ENCODE measurements around the gene IST1. TPM values are rescaled to one million over a fixed set of nuclear protein-coding genes. Genes with fewer than 3 reads are reported as not detected.

Gene IST1
- total RNA-seq, 1 donor from 2014 or later = 184 TPM

DNA sequence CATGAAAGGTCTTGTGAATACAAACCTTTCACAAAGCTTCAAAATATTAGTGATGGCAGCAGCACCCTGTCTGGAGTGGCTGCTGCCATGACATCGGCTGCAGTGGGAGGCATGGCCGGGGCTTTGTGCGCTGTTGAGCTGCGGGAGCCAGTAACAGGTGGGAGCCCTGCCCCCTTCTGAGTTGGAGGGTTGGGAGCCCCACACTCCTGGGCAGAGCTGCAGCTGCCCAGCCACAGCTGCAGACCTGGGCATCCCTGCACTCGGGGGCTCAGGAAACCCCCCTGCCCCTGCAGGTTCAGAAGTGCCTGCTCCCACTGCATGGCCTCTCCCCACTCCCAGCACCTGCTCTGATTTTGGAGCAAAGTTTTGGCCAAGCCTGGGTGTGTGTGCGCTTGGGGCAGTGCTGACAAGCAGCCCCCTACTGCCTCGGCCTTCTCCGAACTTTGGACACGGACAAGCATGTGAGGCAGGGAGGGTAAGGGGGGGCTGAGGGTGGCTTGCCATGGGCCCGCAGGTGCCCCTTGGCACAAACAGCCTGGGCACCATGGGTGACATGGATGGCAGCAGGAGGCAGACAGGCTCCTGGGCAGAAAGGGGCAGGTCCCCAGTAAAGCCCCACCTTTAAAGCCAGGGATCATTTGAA, 42.7 kb downstream of the IST1 start:
- H3K36me3 ChIP-seq = peaks cover 25% of the 10 kb centered on the region
- no peak overlapping the region for H3K4me3 ChIP-seq
- TF ChIP-seq CTCF (IDR thresholded peaks at IDR 0.05) = no peak
- no peaks in the 10 kb centered on the region for H3K9me3 ChIP-seq
- intact Hi-C loops (cut with DNase I) = no loop called here
- DNase-seq = no peak
- no peak for ATAC-seq
- no peak overlapping the region for H3K27ac ChIP-seq
- H3K4me1 ChIP-seq = no peaks in the 10 kb centered on the region
- H3K27me3 ChIP-seq = no peaks in the 10 kb centered on the region

GRCh38 chr16:71943887-71944286, 48.6 kb downstream of the IST1 start:
- no peak for TF ChIP-seq CTCF (IDR thresholded peaks at IDR 0.05)
- no peak overlapping the region for H3K27ac ChIP-seq
- DNase-seq = no peak
- no peaks in the 10 kb centered on the region for H3K4me1 ChIP-seq
- no peaks in the 10 kb centered on the region for H3K27me3 ChIP-seq
- H3K4me3 ChIP-seq = no peak overlapping the region
- intact Hi-C loops (cut with DNase I) = no loop called here
- no peak for ATAC-seq
- no peaks in the 10 kb centered on the region for H3K9me3 ChIP-seq
- no peaks in the 10 kb centered on the region for H3K36me3 ChIP-seq

GRCh38 chr16:71945616-71946015, 50.3 kb downstream of the IST1 start:
- TF ChIP-seq CTCF (IDR thresholded peaks at IDR 0.05) = no peak
- DNase-seq (no peak), ATAC-seq (no peak)
- H3K36me3 ChIP-seq = no peaks in the 10 kb centered on the region
- no peak overlapping the region for H3K27ac ChIP-seq
- H3K4me1 ChIP-seq = no peaks in the 10 kb centered on the region
- no peaks in the 10 kb centered on the region for H3K27me3 ChIP-seq
- no peaks in the 10 kb centered on the region for H3K9me3 ChIP-seq
- intact Hi-C loops (cut with DNase I) = no loop called here
- H3K4me3 ChIP-seq = no peak overlapping the region

GRCh38 chr16:71952825-71953224, 57.5 kb downstream of the IST1 start:
- no peaks in the 10 kb centered on the region for H3K4me1 ChIP-seq
- no peak overlapping the region for H3K27ac ChIP-seq
- intact Hi-C loops (cut with DNase I) = no loop called here
- no peaks in the 10 kb centered on the region for H3K9me3 ChIP-seq
- H3K27me3 ChIP-seq = no peaks in the 10 kb centered on the region
- no peaks in the 10 kb centered on the region for H3K36me3 ChIP-seq
- no peak for TF ChIP-seq CTCF (IDR thresholded peaks at IDR 0.05)
- H3K4me3 ChIP-seq = no peak overlapping the region
- ATAC-seq (no peak), DNase-seq (no peak)

- Histone ChIP-seq H3K27ac (no peak overlapping the region), H3K9me3 (no peaks in the 10 kb centered on the region), H3K36me3 (no peaks in the 10 kb centered on the region), H3K4me1 (no peaks in the 10 kb centered on the region), H3K4me3 (no peak overlapping the region), H3K27me3 (no peaks in the 10 kb centered on the region)
- ATAC-seq = no peak
- no peak for TF ChIP-seq CTCF (IDR thresholded peaks at IDR 0.05)
- no peak for DNase-seq
- intact Hi-C loops (cut with DNase I) = no loop called here
These were observed 58.8 kb downstream of the IST1 start for GRCh38 chr16:71954180-71954579.

DNA sequence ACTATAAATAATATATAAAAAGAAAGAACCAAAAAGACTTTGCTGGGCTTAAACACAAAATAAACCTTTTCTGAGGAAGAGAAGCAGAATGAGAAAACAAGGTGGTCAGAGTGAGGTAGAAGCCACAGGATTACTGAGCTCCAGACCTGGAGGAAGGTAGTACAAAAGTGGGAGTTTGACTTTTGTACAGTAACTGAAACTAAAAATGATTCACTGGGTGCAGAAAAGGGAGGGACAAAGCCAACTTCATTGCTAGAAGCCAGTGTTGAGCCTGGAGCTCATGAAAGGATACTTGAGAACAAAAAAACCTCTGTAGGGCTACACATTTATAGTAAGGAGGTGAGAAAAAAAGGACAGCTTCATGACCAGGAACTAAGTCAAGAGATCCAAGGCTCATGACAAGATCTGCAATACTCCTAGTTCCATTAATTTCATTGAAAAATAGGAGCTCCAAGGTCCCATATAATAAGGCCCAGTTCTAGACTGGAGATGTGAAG, 59.4 kb downstream of the IST1 start:
- TF ChIP-seq CTCF (IDR thresholded peaks at IDR 0.05) = no peak
- H3K4me1 ChIP-seq = no peaks in the 10 kb centered on the region
- H3K9me3 ChIP-seq = no peaks in the 10 kb centered on the region
- no peaks in the 10 kb centered on the region for H3K36me3 ChIP-seq
- intact Hi-C loops (cut with DNase I) = no loop called here
- no peak overlapping the region for H3K4me3 ChIP-seq
- H3K27me3 ChIP-seq = no peaks in the 10 kb centered on the region
- no peak overlapping the region for H3K27ac ChIP-seq
- ATAC-seq (no peak), DNase-seq (no peak)

Data from upper lobe of right lung (tissue), 1 donor.